Ramos (cell line): ENCODE measurements around the gene MNDA.
"Not testable (repeated sequence)": the region's sequence is repeated elsewhere in the genome, so short reads cannot be mapped to it uniquely, and the experiment has no call there.

Experiments
- in situ Hi-C: fragments of 300-500 bp; cut with MboI; formaldehyde crosslinking; loops from one replicate; pipeline ENCODE4 v1.14.3; 2022; ENCODE audit warnings: low sequenced_read_pairs; ENCODE audit not compliant: unreplicated experiment

The MNDA gene

GRCh38 chr1:158836038-158836437 is 4.9 kb downstream of the MNDA start:
- in situ Hi-C loops, result no loop called here

DNA sequence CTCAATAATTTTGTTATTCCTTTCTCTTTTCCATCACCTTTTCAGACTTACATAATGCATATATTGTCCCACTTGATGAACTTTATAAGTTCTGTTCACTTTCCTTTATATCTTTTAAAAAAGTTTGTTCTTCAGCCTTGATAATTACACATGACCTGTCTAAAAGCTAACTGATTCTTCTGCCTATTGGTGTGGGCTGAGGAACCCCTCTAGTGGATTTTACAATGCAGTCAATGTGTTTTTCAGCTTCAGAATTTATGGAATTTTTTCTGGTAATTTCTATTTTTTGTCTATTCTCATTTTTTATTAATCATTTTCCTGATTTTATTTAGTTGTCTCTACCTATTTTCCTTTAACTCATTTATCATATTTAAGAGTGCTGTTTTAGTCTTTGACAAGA is 7.5 kb downstream of the MNDA start:
- in situ Hi-C loops, result no loop called here

- in situ Hi-C loops, result no loop called here
Measured at GRCh38 chr1:158839566-158839965, 8.4 kb downstream of the MNDA start.

- in situ Hi-C loops, result no loop called here
Measured at GRCh38 chr1:158840236-158840635, 9.1 kb downstream of the MNDA start.

GRCh38 chr1:158864595-158864994 is 33.4 kb downstream of the MNDA start:
- in situ Hi-C loops, result no loop called here

GRCh38 chr1:158870438-158870837 is 39.3 kb downstream of the MNDA start:
- in situ Hi-C loops, result not testable (repeated sequence)

DNA sequence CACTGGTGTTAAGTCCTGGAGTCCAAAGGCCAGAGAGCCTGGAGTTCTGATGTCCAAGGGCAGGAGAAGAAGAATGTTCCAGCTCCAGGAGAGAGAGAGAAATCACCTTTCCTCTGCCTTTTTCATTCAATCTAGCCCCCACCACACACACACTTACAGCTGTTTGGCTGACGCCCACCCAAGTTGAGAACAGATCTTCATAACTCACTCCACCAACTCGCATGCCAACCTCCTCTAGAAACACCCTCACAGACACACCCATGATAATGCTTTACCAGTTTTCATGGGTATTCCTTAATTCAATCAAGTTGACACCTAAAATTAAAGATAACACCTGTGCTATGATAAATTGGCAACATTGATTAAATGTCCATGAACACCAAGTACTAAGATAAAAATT is 42.0 kb downstream of the MNDA start:
- in situ Hi-C loops, result no loop called here

GRCh38 chr1:158893654-158894053 is 62.5 kb downstream of the MNDA start:
- in situ Hi-C loops, result no loop called here

DNA sequence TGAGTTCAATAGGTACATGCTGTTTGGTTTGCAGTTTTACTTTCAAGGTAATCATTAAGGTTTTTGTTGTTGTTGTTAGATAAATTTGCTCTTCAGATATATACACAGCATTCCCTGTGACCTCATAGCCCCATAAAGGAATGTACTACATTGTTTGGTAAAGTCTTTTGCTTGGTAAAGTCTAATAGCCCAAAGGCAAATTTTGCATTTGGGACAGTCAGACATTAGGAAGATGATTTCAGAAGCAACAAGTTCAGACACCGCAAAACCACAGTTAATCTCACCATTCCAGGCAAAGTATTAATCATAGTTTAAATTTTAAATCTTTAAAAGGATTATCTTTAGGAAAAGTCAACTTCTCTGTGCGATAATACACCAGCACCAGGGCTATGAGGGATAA is 67.6 kb downstream of the MNDA start:
- in situ Hi-C loops, result no loop called here
